ENCODE results near the gene ABCF2. TPM values are rescaled to one million over a fixed set of nuclear protein-coding genes. Genes with fewer than 3 reads are reported as not detected.

Gene ABCF2
- total RNA-seq, 2 experiments from 2014 or later, result 31.8 to 44.9 TPM

DNA sequence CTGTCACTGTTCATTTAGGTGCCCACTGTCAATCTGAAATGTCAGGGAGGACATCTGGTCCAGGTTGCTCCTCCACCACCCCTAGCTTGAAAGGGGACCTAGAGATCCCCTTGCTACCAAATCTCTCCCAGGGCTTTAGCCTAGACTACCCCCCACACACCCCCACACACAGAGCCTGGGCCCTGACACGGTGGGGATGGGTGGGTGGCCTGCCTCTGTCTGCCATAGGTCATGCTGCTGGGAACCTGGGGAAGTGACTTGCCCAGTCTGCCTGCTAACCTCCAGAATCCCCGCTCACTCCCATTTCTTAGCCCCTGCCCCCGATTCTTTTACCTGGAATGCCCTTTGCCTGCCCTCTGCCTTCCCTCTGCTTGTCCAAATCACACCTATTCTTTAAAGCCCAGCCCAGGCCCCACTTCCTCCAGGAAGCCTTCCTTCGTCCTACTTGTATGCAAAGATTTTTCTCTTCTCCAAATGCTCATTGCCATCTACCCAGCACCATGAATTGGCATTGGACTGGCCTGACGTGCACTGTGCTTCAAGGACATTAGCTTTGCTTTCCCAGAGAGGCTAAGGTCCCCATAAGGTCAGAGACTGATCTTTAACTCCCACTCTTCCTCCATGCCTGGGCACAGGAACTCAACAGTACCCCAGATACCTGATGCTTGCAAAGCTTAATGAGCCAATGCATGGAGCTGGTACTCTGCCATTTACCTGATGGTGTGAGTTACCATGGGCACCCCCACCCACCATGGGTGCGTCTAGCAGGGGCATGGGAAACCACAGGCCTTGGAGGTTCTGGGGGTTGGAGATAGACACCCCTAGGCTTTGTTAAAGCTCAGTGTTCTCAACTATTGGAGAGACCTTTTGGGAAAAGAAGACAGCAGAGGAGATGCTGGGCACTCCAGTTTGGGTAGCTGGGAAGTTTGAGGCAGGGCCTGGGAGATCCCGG, 23.5 kb upstream of the ABCF2 start:
- intact Hi-C loops (cut with micrococcal nuclease; ENCODE audit: unreplicated experiment), result no loop called here
- H3K27ac ChIP-seq (ENCODE audit: low read depth, low read length, poor library complexity, severe bottlenecking), result no peak overlapping the region
- no peak overlapping the region for H2AFZ ChIP-seq (ENCODE audit: low read length)
- H3K9me2 ChIP-seq (ENCODE audit: insufficient read depth, low read length), result no peaks in the 10 kb centered on the region
- no TSS peak for BruUV-seq (replicated peaks)
- H3K4me1 ChIP-seq (ENCODE audit: insufficient read depth, low read length, poor library complexity, severe bottlenecking), result peaks cover 40% of the 10 kb centered on the region
- no peak overlapping the region for H3K4me2 ChIP-seq (ENCODE audit: low read length)
- ChIA-PET CTCF (ENCODE audit: unreplicated experiment) (no interaction called here), POLR2A (interaction anchor here (0.6 to 0.9 kb wide), 2 partner anchors 12 to 37 kb away, joined by 3 read pairs; no protein-coding TSS in a partner anchor)
- no peak overlapping the region for H3K4me3 ChIP-seq (ENCODE audit: low read depth, low read length, poor library complexity, severe bottlenecking)
- no peaks in the 10 kb centered on the region for H3K36me3 ChIP-seq (ENCODE audit: insufficient read depth, low read length)
- no peaks in the 10 kb centered on the region for H3K9me3 ChIP-seq (ENCODE audit: low read length)
- no peaks in the 10 kb centered on the region for H3K79me2 ChIP-seq (ENCODE audit: insufficient read depth, low read depth, low read length)
- no peak for DNase-seq (ENCODE audit: low spot score)
- H4K20me1 ChIP-seq (ENCODE audit: insufficient read depth, low read length), result no peaks in the 10 kb centered on the region
- TF ChIP-seq, protein P1, sequence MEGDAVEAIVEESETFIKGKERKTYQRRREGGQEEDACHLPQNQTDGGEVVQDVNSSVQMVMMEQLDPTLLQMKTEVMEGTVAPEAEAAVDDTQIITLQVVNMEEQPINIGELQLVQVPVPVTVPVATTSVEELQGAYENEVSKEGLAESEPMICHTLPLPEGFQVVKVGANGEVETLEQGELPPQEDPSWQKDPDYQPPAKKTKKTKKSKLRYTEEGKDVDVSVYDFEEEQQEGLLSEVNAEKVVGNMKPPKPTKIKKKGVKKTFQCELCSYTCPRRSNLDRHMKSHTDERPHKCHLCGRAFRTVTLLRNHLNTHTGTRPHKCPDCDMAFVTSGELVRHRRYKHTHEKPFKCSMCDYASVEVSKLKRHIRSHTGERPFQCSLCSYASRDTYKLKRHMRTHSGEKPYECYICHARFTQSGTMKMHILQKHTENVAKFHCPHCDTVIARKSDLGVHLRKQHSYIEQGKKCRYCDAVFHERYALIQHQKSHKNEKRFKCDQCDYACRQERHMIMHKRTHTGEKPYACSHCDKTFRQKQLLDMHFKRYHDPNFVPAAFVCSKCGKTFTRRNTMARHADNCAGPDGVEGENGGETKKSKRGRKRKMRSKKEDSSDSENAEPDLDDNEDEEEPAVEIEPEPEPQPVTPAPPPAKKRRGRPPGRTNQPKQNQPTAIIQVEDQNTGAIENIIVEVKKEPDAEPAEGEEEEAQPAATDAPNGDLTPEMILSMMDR (conservative IDR thresholded peaks at IDR 0.05; ENCODE audit: low read length), result no peak
- TF ChIP-seq EZH2phosphoT487 (IDR thresholded peaks at IDR 0.05; ENCODE audit: borderline replicate concordance, low read depth, low read length), result no peak

DNA sequence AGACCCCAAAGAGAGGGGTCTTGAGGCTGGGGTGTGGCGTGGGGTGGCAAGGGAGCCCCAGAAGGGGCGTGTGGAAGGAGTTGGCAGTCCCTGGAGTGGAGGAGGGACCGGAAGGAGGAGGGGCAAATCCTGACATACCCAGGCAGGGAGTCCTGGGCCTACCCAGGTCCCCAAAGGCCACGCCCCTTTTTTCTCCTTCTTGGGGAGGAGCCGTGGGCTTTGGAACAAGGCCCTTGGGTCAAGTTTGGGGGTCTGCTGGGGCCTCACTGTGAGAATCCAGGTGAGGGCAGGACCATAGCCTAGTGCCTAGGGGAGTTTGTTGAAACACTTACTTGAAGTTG, 22.7 kb upstream of the ABCF2 start:
- Histone ChIP-seq H3K79me2 (ENCODE audit: insufficient read depth, low read depth, low read length) (no peaks in the 10 kb centered on the region), H3K4me3 (ENCODE audit: low read depth, low read length, poor library complexity, severe bottlenecking) (no peak overlapping the region), H3K4me1 (ENCODE audit: insufficient read depth, low read length, poor library complexity, severe bottlenecking) (peaks cover 47% of the 10 kb centered on the region), H4K20me1 (ENCODE audit: insufficient read depth, low read length) (peaks cover 3% of the 10 kb centered on the region; the same call in 1 of the 2 replicates), H3K36me3 (ENCODE audit: insufficient read depth, low read length) (no peaks in the 10 kb centered on the region), H3K9me3 (ENCODE audit: low read length) (no peaks in the 10 kb centered on the region), H3K4me2 (ENCODE audit: low read length) (no peak overlapping the region), H3K9me2 (ENCODE audit: insufficient read depth, low read length) (no peaks in the 10 kb centered on the region), H2AFZ (ENCODE audit: low read length) (no peak overlapping the region), H3K27ac (ENCODE audit: low read depth, low read length, poor library complexity, severe bottlenecking) (no peak overlapping the region)
- intact Hi-C loops (cut with micrococcal nuclease; ENCODE audit: unreplicated experiment), result no loop called here
- TF ChIP-seq, protein P1 (conservative IDR thresholded peaks at IDR 0.05; ENCODE audit: low read length), result no peak
- no peak for TF ChIP-seq EZH2phosphoT487 (IDR thresholded peaks at IDR 0.05; ENCODE audit: borderline replicate concordance, low read depth, low read length)
- ChIA-PET POLR2A (no interaction called here), CTCF (ENCODE audit: unreplicated experiment) (no interaction called here)
- DNase-seq (ENCODE audit: low spot score), result no peak
- BruUV-seq (replicated peaks), result no TSS peak

Data from OCI-LY7 (cell line).